HepG2 (cell line): ENCODE measurements around the gene NDC1. TPM values are rescaled to one million over a fixed set of nuclear protein-coding genes. Genes with fewer than 3 reads are reported as not detected.

Source experiments
- ATAC-seq: fragments of 200-7000 bp; cut with Tn5 transposase; 3 replicates; pipeline ENCODE4 v1.9.1; 2020; ENCODE audit warnings: mild to moderate bottlenecking, moderate library complexity
- BruUV-seq: library from RNA; stranded (reverse); fragments of 400-500 nt; replicated peaks from 2 replicates; lab custom pipeline; 2021; lab: Mats Ljungman, UMichigan
- CTCF ChIA-PET: fragments of 300-600 bp; formaldehyde crosslinking; extraction: SDS; loops from one replicate; lab custom pipeline; 2021; ENCODE audit warnings: low total read pairs, inconsistent platforms, low intra/inter-chr PET ratio; lab: Yijun Ruan, JAX
- POLR2A ChIA-PET: fragments of 350-600 bp; sonication (Branson Sonifier 250); formaldehyde crosslinking; loops from one replicate; lab custom pipeline; 2020; ENCODE audit warnings: antibody characterized with exemption, inconsistent platforms; lab: Yijun Ruan, JAX
- DNase-seq: peaks from one replicate; pipeline ENCODE4 v3.0.0-alpha.2; 2015; ENCODE audit warnings: low spot score
- FAIRE-seq: peaks from 3 replicates; lab custom pipeline; 2011; peaks lifted over from hg19 to GRCh38; lab: Jason Lieb, UNC
- H2AFZ ChIP-seq: one replicate; pipeline ENCODE4 v1.6.1; 2011; ENCODE audit warnings: low read length, inconsistent platforms
- H3K27ac ChIP-seq: fragments of 300-600 bp; 3 replicates; pipeline ENCODE4 v1.8.0; 2011; ENCODE audit warnings: mixed run types, mild to moderate bottlenecking, mixed read lengths, low read length, inconsistent platforms; ENCODE audit not compliant: insufficient read depth; ENCODE audit errors: extremely low read length
- H3K27me3 ChIP-seq, 2 experiments: fragments of 200-600 bp in 1 of 2; 2 replicates in 1 of 2; 3 replicates in 1 of 2; pipeline versions ENCODE4 v1.6.0 to v1.8.0; 2011; ENCODE audit warnings: low read length in 2 of 2, mild to moderate bottlenecking in 2 of 2, moderate library complexity in 2 of 2, inconsistent platforms in 1 of 2; ENCODE audit not compliant: insufficient read depth in 2 of 2, control insufficient read depth in 1 of 2
- H3K36me3 ChIP-seq, 2 experiments: fragments of 200-600 bp in 1 of 2; replicated peaks in 1 of 2; 2 replicates in 1 of 2; 3 replicates in 1 of 2; pipeline versions ENCODE4 v1.5.1 to v1.8.0; 2011; ENCODE audit warnings: low read length in 2 of 2, inconsistent platforms in 1 of 2; ENCODE audit not compliant: insufficient read depth in 2 of 2, control insufficient read depth in 1 of 2
- H3K4me1 ChIP-seq: 2 replicates; pipeline ENCODE4 v1.5.1; 2012; ENCODE audit warnings: low read length, inconsistent platforms; ENCODE audit not compliant: insufficient read depth
- H3K4me2 ChIP-seq: 2 replicates; pipeline ENCODE4 v1.6.0; 2011; ENCODE audit warnings: low read depth, low read length, inconsistent platforms
- H3K4me3 ChIP-seq, 3 experiments: fragments of 200-600 bp in 1 of 3; sonication (generic), shearing (Covaris generic) in 1 of 3; replicated peaks in 1 of 3; 2 replicates each; pipeline ENCODE4 v1.5.1; 2011 to 2016; ENCODE audit warnings: low read length in 3 of 3, inconsistent platforms in 2 of 3, low read depth in 2 of 3, mild to moderate bottlenecking in 2 of 3, control low read depth in 1 of 3, mixed read lengths in 1 of 3; ENCODE audit not compliant: insufficient read depth in 1 of 3
- H3K79me2 ChIP-seq: one replicate; pipeline ENCODE4 v1.6.1; 2011; ENCODE audit warnings: low read length, inconsistent platforms; ENCODE audit not compliant: insufficient read depth
- H3K9ac ChIP-seq: 2 replicates; pipeline ENCODE4 v1.6.0; 2011; ENCODE audit warnings: mild to moderate bottlenecking, low read depth, low read length, inconsistent platforms; ENCODE audit not compliant: insufficient read depth
- H3K9me3 ChIP-seq: 2 replicates; pipeline ENCODE4 v1.5.1; 2012; ENCODE audit warnings: mild to moderate bottlenecking, low read length
- H4K20me1 ChIP-seq: 2 replicates; pipeline ENCODE4 v1.6.0; 2011; ENCODE audit warnings: inconsistent platforms, mild to moderate bottlenecking, low read length, moderate library complexity; ENCODE audit not compliant: insufficient read depth
- CAMTA2 ChIP-seq: sonication (generic); formaldehyde crosslinking; IDR thresholded peaks from 2 replicates; pipeline ENCODE4 v1.4.0; 2020; ENCODE audit warnings: mild to moderate bottlenecking, missing genetic modification reagents, borderline replicate concordance
- DMTF1 ChIP-seq: sonication (generic); formaldehyde crosslinking; IDR thresholded peaks from 2 replicates; pipeline ENCODE4 v1.4.0; 2020; ENCODE audit warnings: mild to moderate bottlenecking, missing genetic modification reagents
- ELF4 ChIP-seq: sonication (generic); formaldehyde crosslinking; IDR thresholded peaks from 2 replicates; pipeline ENCODE4 v1.5.0; 2020; ENCODE audit warnings: missing genetic modification reagents, mild to moderate bottlenecking, moderate library complexity, borderline replicate concordance
- HNRNPUL1 ChIP-seq: fragments of 200-400 bp; formaldehyde crosslinking; IDR thresholded peaks from 2 replicates; pipeline ENCODE4 v1.6.1; 2017; ENCODE audit warnings: low read depth, mild to moderate bottlenecking, low read length, moderate library complexity
- MZF1 ChIP-seq: sonication (generic); formaldehyde crosslinking; IDR thresholded peaks from 2 replicates; pipeline ENCODE4 v1.8.1; 2023; ENCODE audit warnings: mild to moderate bottlenecking, missing genetic modification reagents, borderline replicate concordance
- ONECUT2 ChIP-seq: sonication (generic); formaldehyde crosslinking; IDR thresholded peaks from 2 replicates; pipeline ENCODE4 v1.4.0; 2020; ENCODE audit warnings: missing genetic modification reagents
- PRDM10 ChIP-seq: sonication (generic); formaldehyde crosslinking; IDR thresholded peaks from 2 replicates; pipeline ENCODE4 v1.4.0; 2020; ENCODE audit warnings: low read depth, missing genetic modification reagents
- RFX1 ChIP-seq: fragments of 450-650 bp; IDR thresholded peaks from 2 replicates; pipeline ENCODE4 v1.6.1; 2017
- TGIF2 ChIP-seq: IDR thresholded peaks from 2 replicates; pipeline ENCODE4 v1.6.1; 2016; ENCODE audit warnings: control low read depth, missing compliant biosample characterization
- THYN1 ChIP-seq: sonication (generic); formaldehyde crosslinking; IDR thresholded peaks from 2 replicates; pipeline ENCODE4 v1.8.1; 2023; ENCODE audit warnings: low read depth, mild to moderate bottlenecking, moderate library complexity, missing genetic modification reagents, borderline replicate concordance
- UBTF ChIP-seq: sonication (generic); formaldehyde crosslinking; IDR thresholded peaks from 2 replicates; pipeline ENCODE4 v1.4.0; 2020; ENCODE audit warnings: mild to moderate bottlenecking, missing genetic modification reagents
- ZFP1 ChIP-seq: IDR thresholded peaks from 2 replicates; pipeline ENCODE4 v1.6.1; 2016
- ZNF296 ChIP-seq: sonication (generic); formaldehyde crosslinking; conservative IDR thresholded peaks from 2 replicates; pipeline ENCODE4 v1.5.0; 2020; ENCODE audit warnings: mild to moderate bottlenecking, missing genetic modification reagents
- ZNF572 ChIP-seq: sonication (generic); formaldehyde crosslinking; IDR thresholded peaks from 2 replicates; pipeline ENCODE4 v1.5.1; 2020; ENCODE audit warnings: mild to moderate bottlenecking, missing genetic modification reagents
- WGBS: methylation state at CpG from one replicate; pipeline ENCODE4 v1.1.6; 2017; ENCODE audit warnings: low lambda C conversion rate; 5-methylcytosine and 5-hydroxymethylcytosine counted together
- in situ Hi-C: cut with HindIII; loops from 2 replicates; pipeline ENCODE4 v1.10.0; 2017; ENCODE audit warnings: low pct_unique_long_range_greater_than_20kb; ENCODE audit not compliant: extremely low pct_ligation_motif_present
- intact Hi-C: fragments of 100-400 bp; cut with micrococcal nuclease; formaldehyde crosslinking; loops from one replicate; pipeline ENCODE4 v1.10.0; 2022; ENCODE audit not compliant: unreplicated experiment
- polyA plus RNA-seq, 8 experiments: library from polyadenylated mRNA; depleted of rRNA in 3 of 8; stranded (reverse) in 7 of 8; unstranded in 1 of 8; fragments of >200 nt; fragmentation: Illumina TruSeq in 4 of 8; extraction: Trizol in 4 of 8; gene quantifications; 2 replicates each; pipeline versions ENCODE4 v1.2.1 to v1.2.3, GENCODE V29; 2011 to 2016; ENCODE audit warnings: low read depth in 4 of 8, missing spikeins in 1 of 8, mixed read lengths in 1 of 8; ENCODE audit not compliant: insufficient read depth in 1 of 8
- total RNA-seq, 5 experiments: library from RNA; depleted of rRNA; stranded (reverse); fragments of >200 nt; fragmentation: Illumina TruSeq; extraction: Trizol; gene quantifications; 2 replicates each; pipeline ENCODE4 v1.2.3, GENCODE V29; 2016; ENCODE audit warnings: low read depth in 1 of 5
- TF ChIP-seq, protein P1 (sequence below): sonication (generic); formaldehyde crosslinking; IDR thresholded peaks from 2 replicates; pipeline ENCODE4 v1.4.0; 2020; ENCODE audit warnings: missing genetic modification reagents
- TF ChIP-seq, protein P2 (sequence below): sonication (generic); formaldehyde crosslinking; conservative IDR thresholded peaks from 2 replicates; pipeline ENCODE4 v1.5.0; 2020; ENCODE audit warnings: missing genetic modification reagents

The NDC1 gene
- total and polyA plus RNA-seq, 2 of the 13 experiments (the other 11 are each of a cell fraction or from before 2014, with no cell fraction given), result 38.1 to 50.9 TPM

DNA sequence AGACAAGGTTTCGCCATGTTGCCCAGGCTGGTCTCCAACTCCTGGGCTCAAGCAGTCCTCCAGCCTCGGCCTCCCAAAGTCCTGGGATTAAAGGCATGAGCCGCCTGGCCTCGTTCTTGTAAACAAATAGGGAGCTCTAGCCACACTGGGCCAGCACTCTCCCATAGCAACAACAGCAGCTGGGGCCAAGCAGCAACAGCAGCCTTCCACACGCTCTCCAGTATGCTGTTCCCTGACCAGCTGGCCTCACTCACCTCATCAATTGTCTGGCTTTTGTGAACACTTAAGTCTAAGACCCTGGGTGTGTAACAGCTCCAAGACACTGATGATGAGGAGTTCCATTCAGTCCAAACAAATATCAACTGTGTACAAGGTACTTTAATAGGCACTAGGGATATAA is 82.2 kb downstream of the NDC1 start:
- no peaks in the 10 kb centered on the region for H3K36me3 ChIP-seq
- no peak overlapping the region for H3K9ac ChIP-seq
- H3K4me1 ChIP-seq, result no peaks in the 10 kb centered on the region
- WGBS, result 57% methylated on average over 4 of the region's 5 CpGs
- H3K4me2 ChIP-seq, result no peak overlapping the region
- no peak for DNase-seq
- no peaks in the 10 kb centered on the region for H3K27me3 ChIP-seq
- FAIRE-seq, result no peak
- H2AFZ ChIP-seq, result no peak overlapping the region
- no TSS peak for BruUV-seq
- H3K79me2 ChIP-seq, result no peaks in the 10 kb centered on the region
- in situ Hi-C loops (no loop called here), intact Hi-C loops (no loop called here)
- H3K4me3 ChIP-seq, result no peak overlapping the region
- no peaks in the 10 kb centered on the region for H3K9me3 ChIP-seq
- ATAC-seq, result no peak
- H4K20me1 ChIP-seq, result no peaks in the 10 kb centered on the region
- no peak overlapping the region for H3K27ac ChIP-seq
- CTCF ChIA-PET, result no interaction called here
- POLR2A ChIA-PET, result no interaction called here
- TF ChIP-seq HNRNPUL1, result no peak
- TF ChIP-seq, protein P1, sequence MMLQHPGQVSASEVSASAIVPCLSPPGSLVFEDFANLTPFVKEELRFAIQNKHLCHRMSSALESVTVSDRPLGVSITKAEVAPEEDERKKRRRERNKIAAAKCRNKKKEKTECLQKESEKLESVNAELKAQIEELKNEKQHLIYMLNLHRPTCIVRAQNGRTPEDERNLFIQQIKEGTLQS, result no peak
- TF ChIP-seq THYN1 (CRISPR knock-in tag), result no peak
- TF ChIP-seq ZNF572 (CRISPR knock-in tag), result no peak
- TF ChIP-seq TGIF2, result no peak
- no peak for TF ChIP-seq ELF4 (CRISPR knock-in tag)
- no peak for TF ChIP-seq UBTF (CRISPR knock-in tag)
- no peak for TF ChIP-seq MZF1 (CRISPR knock-in tag)
- TF ChIP-seq ONECUT2 (CRISPR knock-in tag), result no peak
- TF ChIP-seq PRDM10 (CRISPR knock-in tag), result no peak
- TF ChIP-seq, protein P2, sequence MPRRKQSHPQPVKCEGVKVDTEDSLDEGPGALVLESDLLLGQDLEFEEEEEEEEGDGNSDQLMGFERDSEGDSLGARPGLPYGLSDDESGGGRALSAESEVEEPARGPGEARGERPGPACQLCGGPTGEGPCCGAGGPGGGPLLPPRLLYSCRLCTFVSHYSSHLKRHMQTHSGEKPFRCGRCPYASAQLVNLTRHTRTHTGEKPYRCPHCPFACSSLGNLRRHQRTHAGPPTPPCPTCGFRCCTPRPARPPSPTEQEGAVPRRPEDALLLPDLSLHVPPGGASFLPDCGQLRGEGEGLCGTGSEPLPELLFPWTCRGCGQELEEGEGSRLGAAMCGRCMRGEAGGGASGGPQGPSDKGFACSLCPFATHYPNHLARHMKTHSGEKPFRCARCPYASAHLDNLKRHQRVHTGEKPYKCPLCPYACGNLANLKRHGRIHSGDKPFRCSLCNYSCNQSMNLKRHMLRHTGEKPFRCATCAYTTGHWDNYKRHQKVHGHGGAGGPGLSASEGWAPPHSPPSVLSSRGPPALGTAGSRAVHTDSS, result no peak
- no peak for TF ChIP-seq ZFP1 (CRISPR knock-in tag)
- TF ChIP-seq CAMTA2, result no peak
- TF ChIP-seq DMTF1 (CRISPR knock-in tag), result no peak
- TF ChIP-seq RFX1, result no peak
- no peak for TF ChIP-seq ZNF296 (CRISPR knock-in tag)
